WTC11 (cell line): ENCODE results near the gene CENPVL2.

ENCODE experiments used
- JUN ChIP-seq: sonication (generic); formaldehyde crosslinking; IDR thresholded peaks from 2 replicates; pipeline ENCODE4 v1.8.0; 2023; ENCODE audit warnings: mild to moderate bottlenecking, missing genetic modification reagents
- NFYB ChIP-seq: sonication (generic); formaldehyde crosslinking; conservative IDR thresholded peaks from 2 replicates; pipeline ENCODE4 v1.8.0; 2022; ENCODE audit warnings: low read depth, missing genetic modification reagents
- NR2C2 ChIP-seq: sonication (generic); formaldehyde crosslinking; IDR thresholded peaks from 2 replicates; pipeline ENCODE4 v1.8.0; 2022; ENCODE audit warnings: mild to moderate bottlenecking, missing genetic modification reagents
- TF ChIP-seq, protein P1 (sequence below): sonication (generic); formaldehyde crosslinking; IDR thresholded peaks from 2 replicates; pipeline ENCODE4 v1.8.0; 2022; ENCODE audit warnings: mild to moderate bottlenecking, missing genetic modification reagents
- TF ChIP-seq, protein P2 (sequence below): fragments of 200-600 bp; IDR thresholded peaks from 2 replicates; pipeline ENCODE4 v1.8.0; 2022; ENCODE audit warnings: antibody characterized with exemption

DNA sequence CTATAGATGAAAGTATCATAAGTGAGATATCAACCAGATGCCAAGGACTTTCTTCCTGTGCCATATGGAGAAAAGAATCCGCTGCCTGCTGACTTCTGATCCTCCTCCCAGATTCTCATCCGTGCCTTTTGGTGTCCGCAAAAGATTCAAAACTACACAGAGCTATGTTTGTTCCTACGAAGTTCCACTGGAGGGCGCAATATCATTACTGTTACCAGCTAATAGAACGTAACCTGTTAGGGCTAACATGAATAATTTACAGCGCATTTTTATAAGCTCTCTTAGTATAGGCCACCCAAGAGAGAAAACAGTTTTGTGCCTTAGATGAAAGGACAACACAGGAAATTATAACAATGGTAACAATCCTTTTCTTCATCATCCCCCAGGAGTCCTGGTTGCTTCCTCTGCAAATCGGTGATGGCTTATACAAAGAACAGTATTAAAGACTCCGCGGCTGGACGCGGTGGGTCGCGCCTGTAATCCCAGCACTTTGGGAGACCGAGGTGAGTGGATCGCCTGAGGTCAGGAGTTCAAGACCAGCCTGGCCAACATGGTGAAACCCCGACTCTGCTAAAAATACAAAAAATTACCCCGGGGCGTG lies 41.1 kb downstream of the CENPVL2 start:
- TF ChIP-seq, protein P1, sequence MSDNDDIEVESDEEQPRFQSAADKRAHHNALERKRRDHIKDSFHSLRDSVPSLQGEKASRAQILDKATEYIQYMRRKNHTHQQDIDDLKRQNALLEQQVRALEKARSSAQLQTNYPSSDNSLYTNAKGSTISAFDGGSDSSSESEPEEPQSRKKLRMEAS (CRISPR knock-in tag) = no peak
- TF ChIP-seq JUN (CRISPR knock-in tag) = no peak
- TF ChIP-seq, protein P2, sequence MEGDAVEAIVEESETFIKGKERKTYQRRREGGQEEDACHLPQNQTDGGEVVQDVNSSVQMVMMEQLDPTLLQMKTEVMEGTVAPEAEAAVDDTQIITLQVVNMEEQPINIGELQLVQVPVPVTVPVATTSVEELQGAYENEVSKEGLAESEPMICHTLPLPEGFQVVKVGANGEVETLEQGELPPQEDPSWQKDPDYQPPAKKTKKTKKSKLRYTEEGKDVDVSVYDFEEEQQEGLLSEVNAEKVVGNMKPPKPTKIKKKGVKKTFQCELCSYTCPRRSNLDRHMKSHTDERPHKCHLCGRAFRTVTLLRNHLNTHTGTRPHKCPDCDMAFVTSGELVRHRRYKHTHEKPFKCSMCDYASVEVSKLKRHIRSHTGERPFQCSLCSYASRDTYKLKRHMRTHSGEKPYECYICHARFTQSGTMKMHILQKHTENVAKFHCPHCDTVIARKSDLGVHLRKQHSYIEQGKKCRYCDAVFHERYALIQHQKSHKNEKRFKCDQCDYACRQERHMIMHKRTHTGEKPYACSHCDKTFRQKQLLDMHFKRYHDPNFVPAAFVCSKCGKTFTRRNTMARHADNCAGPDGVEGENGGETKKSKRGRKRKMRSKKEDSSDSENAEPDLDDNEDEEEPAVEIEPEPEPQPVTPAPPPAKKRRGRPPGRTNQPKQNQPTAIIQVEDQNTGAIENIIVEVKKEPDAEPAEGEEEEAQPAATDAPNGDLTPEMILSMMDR = peak; percentile 34; the same call in 1 of the 2 replicates
- TF ChIP-seq NFYB = no peak
- no peak for TF ChIP-seq NR2C2 (CRISPR knock-in tag)
